Cardiac septum (tissue), 1 donor: Measurements from ENCODE around the gene PCNX2. TPM values are rescaled to one million over a fixed set of nuclear protein-coding genes. Genes with fewer than 3 reads are reported as not detected.

Source experiments
- DNase-seq: peaks from one replicate; pipeline ENCODE4 v3.0.0-alpha.2; 2020; ENCODE audit warnings: low spot score
- intact Hi-C: fragments of 100-400 bp; cut with DNase I; formaldehyde crosslinking; loops from one replicate; pipeline ENCODE4 v1.14.0; 2022
- total RNA-seq: library from RNA; stranded (reverse); fragmentation: NEBNext Ultra II Directional; extraction: Animal tissue kit (Norgen Biotek cat#: 25700); gene quantifications from one replicate; pipeline ENCODE4 v1.2.1, GENCODE V29; 2021
- donor health status: DM: no; HTN: no; CAD: no.

Gene PCNX2
- total RNA-seq, 1 donor from 2014 or later = 4.2 TPM

DNA sequence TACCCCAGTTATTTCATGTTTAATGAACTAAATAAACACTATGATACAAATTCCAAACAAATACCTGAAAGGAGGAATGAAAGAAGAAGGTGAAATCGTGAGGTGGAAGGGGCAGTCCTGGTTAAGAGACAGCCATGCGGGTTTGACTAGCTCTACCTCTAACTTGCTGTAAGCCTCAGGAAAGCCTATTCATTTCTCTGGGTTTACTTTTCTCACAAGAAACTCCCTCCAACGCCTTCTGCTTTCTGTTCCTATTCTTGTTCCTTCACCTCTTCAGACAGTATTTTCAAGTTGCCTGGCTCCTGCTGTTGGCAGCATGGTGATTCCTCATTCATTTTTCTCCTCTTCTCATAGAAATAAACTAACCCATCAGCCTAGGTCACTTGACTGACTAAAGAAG is 252.7 kb downstream of the PCNX2 start:
- intact Hi-C loops = no loop called here
- no peak for DNase-seq

GRCh38 chr1:233040494-233040893 is 255.0 kb downstream of the PCNX2 start:
- intact Hi-C loops = no loop called here
- no peak for DNase-seq

- DNase-seq = no peak
Measured at GRCh38 chr1:233038581-233038980, 256.9 kb downstream of the PCNX2 start.

GRCh38 chr1:233037843-233038242 is 257.7 kb downstream of the PCNX2 start:
- no peak for DNase-seq
- intact Hi-C loops = no loop called here

More at GRCh38 chr1:233038581-233038980, 256.9 kb downstream of the PCNX2 start:
- intact Hi-C loops = no loop called here

DNA sequence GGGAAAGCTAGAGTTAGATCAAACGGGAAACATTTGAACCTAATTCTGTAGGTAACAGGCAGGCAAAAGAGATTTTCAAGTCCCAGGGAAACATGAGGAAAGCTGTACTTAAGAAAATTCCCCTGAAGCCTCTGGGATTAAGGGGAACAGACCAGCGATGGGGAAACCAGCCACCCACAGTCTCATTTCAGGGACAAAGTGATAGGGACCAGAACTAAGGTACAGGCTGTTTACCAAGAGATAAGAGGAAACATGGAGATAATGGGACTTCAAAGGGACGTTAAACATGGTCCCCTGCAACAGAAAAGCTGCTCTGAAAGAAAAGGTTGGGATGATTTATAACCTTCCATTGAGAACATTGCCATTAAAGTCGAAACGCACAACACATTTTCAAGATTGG is 260.7 kb downstream of the PCNX2 start:
- no peak for DNase-seq
- intact Hi-C loops = no loop called here

DNA sequence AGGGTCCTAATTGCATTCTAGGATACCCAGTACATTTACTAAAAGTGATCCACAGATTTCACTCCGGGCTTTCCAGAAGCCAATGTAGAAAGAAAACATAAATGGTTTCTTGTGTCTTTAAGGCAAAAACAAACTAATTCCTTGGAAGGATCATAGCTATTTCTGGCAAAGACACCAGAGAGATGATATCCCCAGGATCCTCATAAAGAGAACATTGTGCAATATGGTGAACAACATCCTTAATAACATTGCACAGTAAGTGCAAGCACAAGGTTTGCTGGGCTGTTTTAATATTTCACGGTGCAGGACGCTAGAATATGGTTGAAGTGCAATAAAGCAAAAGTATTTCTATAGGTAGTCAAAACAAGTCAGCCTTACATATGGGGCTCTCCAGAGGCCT is 262.2 kb downstream of the PCNX2 start:
- no peak for DNase-seq
- intact Hi-C loops = no loop called here

DNA sequence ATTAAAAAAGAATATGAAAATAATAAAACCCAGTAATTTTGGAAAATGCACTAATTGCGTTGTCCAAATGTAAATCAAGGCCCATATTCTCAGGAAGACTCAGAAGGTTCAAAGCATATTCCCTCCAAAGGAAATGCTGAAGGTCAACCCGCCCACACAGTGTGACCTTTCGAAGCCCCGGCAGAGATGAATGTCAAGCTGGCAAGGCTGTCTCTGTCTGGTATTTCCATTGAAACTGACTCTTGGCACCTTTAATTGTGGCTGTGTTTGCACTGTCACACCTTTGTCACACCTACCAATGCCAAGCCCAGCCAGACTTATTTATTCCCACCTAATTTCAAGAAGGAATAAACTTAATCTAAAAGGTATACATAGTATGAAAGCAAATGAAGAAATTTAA is 262.6 kb downstream of the PCNX2 start:
- intact Hi-C loops = no loop called here
- DNase-seq = no peak

- intact Hi-C loops = no loop called here
- no peak for DNase-seq
Measured at GRCh38 chr1:233031521-233031920, 264.0 kb downstream of the PCNX2 start.

GRCh38 chr1:233027046-233027445 is 268.5 kb downstream of the PCNX2 start:
- no peak for DNase-seq
- intact Hi-C loops = no loop called here

- no peak for DNase-seq
- intact Hi-C loops = loop anchor here (2.0 kb wide), 1 partner anchor 389 kb away; no protein-coding TSS in a partner anchor
Measured at GRCh38 chr1:233025567-233025966, 270.0 kb downstream of the PCNX2 start.

DNA sequence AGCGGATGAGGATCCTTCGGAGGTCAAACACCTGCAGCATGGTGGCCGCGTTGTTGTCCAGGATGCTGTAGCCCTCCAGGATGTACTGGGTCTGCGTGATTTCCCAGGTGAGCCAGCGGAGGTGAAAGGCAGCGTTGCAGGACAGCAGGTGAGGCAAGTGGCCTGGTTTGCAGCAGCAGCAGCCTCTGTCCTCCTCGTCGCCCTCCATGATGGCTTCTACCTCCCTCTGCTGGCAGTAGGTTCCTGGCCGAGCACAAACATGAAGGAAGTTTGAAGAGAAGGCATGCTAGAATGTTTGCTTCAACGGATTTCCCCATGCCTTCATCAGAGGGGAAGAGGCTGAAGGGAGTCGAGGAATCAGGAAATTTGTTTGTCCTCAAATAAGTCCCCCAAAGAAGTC is 270.4 kb downstream of the PCNX2 start:
- DNase-seq = no peak
- intact Hi-C loops = loop anchor here (2.0 kb wide), 1 partner anchor 388 kb away; no protein-coding TSS in a partner anchor

GRCh38 chr1:233024199-233024598 is 271.3 kb downstream of the PCNX2 start:
- no peak for DNase-seq
- intact Hi-C loops = loop anchor here (2.0 kb wide), 1 partner anchor 387 kb away; no protein-coding TSS in a partner anchor

GRCh38 chr1:233022246-233022645 is 273.3 kb downstream of the PCNX2 start:
- no peak for DNase-seq
- intact Hi-C loops = no loop called here

GRCh38 chr1:233020426-233020825 is 275.1 kb downstream of the PCNX2 start:
- DNase-seq = no peak
- intact Hi-C loops = no loop called here

DNA sequence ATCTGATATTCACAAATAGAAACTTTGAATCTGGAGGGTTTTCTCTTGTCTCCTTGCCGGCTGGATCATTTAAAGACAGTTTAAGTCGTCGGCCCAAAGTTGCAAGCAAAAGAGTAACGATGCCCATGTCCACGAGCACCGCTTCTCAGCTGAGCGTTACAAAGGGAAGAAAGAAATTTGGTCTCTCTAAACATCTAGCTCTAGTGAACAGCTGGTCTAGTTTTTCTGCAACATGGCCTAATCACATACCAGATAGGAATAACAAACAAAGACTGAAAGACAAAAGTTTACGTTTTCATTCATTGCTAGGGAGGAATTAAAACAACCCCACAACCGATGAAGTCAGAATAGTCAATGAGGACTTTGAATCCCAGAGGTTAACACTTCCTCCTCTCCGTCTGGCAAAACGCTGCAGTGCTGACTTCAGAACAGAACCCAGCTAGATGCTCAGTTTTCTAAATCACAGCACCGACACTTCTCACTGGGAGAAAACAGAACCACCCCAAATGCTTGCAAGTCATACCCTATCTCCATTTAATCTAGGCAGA is 275.7 kb downstream of the PCNX2 start:
- no peak for DNase-seq
- intact Hi-C loops = no loop called here

- intact Hi-C loops = no loop called here
- no peak for DNase-seq
Measured at GRCh38 chr1:233019083-233019482, 276.4 kb downstream of the PCNX2 start.

GRCh38 chr1:233016798-233017197 is 278.7 kb downstream of the PCNX2 start:
- no peak for DNase-seq
- intact Hi-C loops = no loop called here

DNA sequence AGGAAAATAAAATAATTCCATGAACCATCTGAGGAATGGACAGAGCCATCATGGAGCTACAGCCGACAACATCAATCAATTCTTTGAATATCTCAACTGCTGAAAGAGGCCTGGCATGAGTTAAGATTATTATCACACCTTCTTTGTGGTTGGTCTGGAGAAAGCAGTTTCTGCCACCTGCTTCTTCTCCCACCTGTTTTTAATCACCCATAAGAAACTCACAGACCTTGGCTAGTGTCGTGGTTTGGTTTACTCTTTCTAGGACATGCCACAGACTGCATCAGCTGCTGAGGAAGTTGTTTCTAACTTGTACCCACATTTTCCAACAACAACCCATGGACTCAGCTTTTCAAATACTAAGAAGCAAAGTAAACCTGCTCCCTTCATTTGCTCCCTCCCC is 279.6 kb downstream of the PCNX2 start:
- no peak for DNase-seq

DNA sequence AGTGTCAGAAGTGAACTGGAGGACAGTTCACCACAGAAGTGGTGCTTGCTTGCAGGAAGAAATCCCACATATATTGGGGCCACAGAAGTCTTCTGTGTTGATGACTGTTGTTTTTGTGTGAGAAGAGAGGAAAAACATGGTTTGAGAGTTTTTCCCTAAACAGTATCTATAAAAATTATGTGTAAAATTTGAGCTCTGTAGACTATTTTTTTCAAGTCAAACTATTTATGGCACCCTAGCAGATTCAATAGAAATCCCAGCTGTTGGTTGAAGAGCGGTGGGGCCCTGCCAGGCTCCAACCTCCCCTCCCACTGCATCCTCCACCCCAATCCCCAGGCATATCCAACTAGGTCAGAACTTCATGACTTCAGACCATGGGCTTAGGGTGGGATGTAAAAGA is 283.5 kb downstream of the PCNX2 start:
- intact Hi-C loops = no loop called here
- DNase-seq = no peak

More for the DNA sequence above, 279.6 kb downstream of the PCNX2 start:
- intact Hi-C loops = no loop called here

DNA sequence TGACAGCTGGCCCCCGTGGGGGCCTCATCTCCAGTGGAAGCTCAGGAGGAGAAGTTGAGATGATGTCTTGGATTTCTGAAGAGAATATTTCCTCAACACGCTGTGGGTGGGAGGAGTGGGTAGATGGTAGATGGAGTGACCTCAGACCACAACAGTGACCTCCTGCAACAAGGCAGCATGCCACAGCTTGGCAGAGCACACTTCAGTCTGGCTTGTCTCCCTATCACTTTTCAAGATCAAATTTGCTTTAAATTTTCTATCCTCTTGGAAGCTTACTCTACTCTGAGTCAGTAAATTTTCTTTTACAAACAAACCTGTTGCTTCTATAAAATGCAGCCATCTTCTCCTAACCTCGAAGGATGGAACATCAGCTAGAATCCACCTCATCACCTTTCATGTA is 285.4 kb downstream of the PCNX2 start:
- intact Hi-C loops = no loop called here
- DNase-seq = no peak

GRCh38 chr1:233006541-233006973 is 289.0 kb downstream of the PCNX2 start:
- intact Hi-C loops = no loop called here
- DNase-seq = no peak

GRCh38 chr1:233006108-233006507 is 289.4 kb downstream of the PCNX2 start:
- intact Hi-C loops = no loop called here
- DNase-seq = no peak
